GM12878 (cell line): ENCODE data around the gene ARHGAP22. TPM values are rescaled to one million over a fixed set of nuclear protein-coding genes. Genes with fewer than 3 reads are reported as not detected.
A peak's percentile ranks its signal among the peaks of the same experiment; 100 is the strongest.

Experiments
- BHLHE40 ChIP-seq, 2 experiments: fragments of 450-650 bp in 1 of 2; IDR thresholded peaks; 2 replicates each; pipeline ENCODE4 v1.6.1; 2011 to 2017; ENCODE audit warnings: low read depth in 2 of 2, borderline replicate concordance in 1 of 2, improper control_type of control experiment in 1 of 2, low read length in 1 of 2, mild to moderate bottlenecking in 1 of 2
- CBX3 ChIP-seq: fragments of 200-600 bp; sonication (generic); IDR thresholded peaks from 2 replicates; pipeline ENCODE4 v1.6.1; 2016; ENCODE audit warnings: low read depth, borderline replicate concordance
- CREB1 ChIP-seq: IDR thresholded peaks from 2 replicates; pipeline ENCODE4 v1.6.1; 2012; ENCODE audit warnings: low read depth, mild to moderate bottlenecking, inconsistent platforms
- DPF2 ChIP-seq: fragments of 450-650 bp; IDR thresholded peaks from 2 replicates; pipeline ENCODE4 v1.6.1; 2017; ENCODE audit warnings: mild to moderate bottlenecking
- EP300 ChIP-seq, 2 experiments: fragments of 150-350 bp in 1 of 2; IDR thresholded peaks; 2 replicates each; pipeline ENCODE4 v1.6.1; 2011 to 2012; ENCODE audit warnings: low read depth in 2 of 2, low read length in 2 of 2, borderline replicate concordance in 1 of 2, improper control_type of control experiment in 1 of 2, inconsistent platforms in 1 of 2; ENCODE audit not compliant: control insufficient read depth in 1 of 2
- FOS ChIP-seq: IDR thresholded peaks from 3 replicates; pipeline ENCODE4 v1.6.1; 2011; ENCODE audit warnings: borderline replicate concordance; ENCODE audit not compliant: insufficient read length; ENCODE audit errors: extremely low read depth
- IKZF1 ChIP-seq: fragments of 450-650 bp; conservative IDR thresholded peaks from 2 replicates; pipeline ENCODE4 v1.6.1; 2017; ENCODE audit warnings: antibody characterized with exemption, mild to moderate bottlenecking
- MEF2B ChIP-seq: fragments of 450-650 bp; IDR thresholded peaks from 2 replicates; pipeline ENCODE4 v1.6.1; 2018; ENCODE audit warnings: mild to moderate bottlenecking, moderate library complexity; ENCODE audit not compliant: partially characterized antibody, poor library complexity, severe bottlenecking
- NFXL1 ChIP-seq: fragments of 450-650 bp; IDR thresholded peaks from 2 replicates; pipeline ENCODE4 v1.6.1; 2017; ENCODE audit warnings: antibody characterized with exemption, mild to moderate bottlenecking, borderline replicate concordance
- NFYA ChIP-seq: IDR thresholded peaks from 2 replicates; pipeline ENCODE4 v1.6.1; 2011; ENCODE audit warnings: low read depth, mild to moderate bottlenecking, low read length, improper control_type of control experiment, borderline replicate concordance
- RELA ChIP-seq: fragments of 450-650 bp; IDR thresholded peaks from 2 replicates; pipeline ENCODE4 v1.8.0; 2014; ENCODE audit warnings: borderline replicate concordance; ENCODE audit not compliant: partially characterized antibody
- RFX5 ChIP-seq: IDR thresholded peaks from 2 replicates; pipeline ENCODE4 v1.6.1; 2011; ENCODE audit warnings: low read depth, low read length, improper control_type of control experiment
- SRF ChIP-seq, 2 experiments: IDR thresholded peaks; 2 replicates each; pipeline ENCODE4 v1.6.1; 2011; ENCODE audit warnings: low read depth in 2 of 2, low read length in 2 of 2, mild to moderate bottlenecking in 1 of 2, moderate library complexity in 1 of 2
- STAT1 ChIP-seq: fragments of 450-650 bp; conservative IDR thresholded peaks from 2 replicates; pipeline ENCODE4 v1.6.1; 2014; ENCODE audit warnings: antibody characterized with exemption, mild to moderate bottlenecking
- ZNF384 ChIP-seq: IDR thresholded peaks from 2 replicates; pipeline ENCODE4 v1.6.1; 2012; ENCODE audit warnings: low read depth, mild to moderate bottlenecking, low read length, improper control_type of control experiment, borderline replicate concordance
- ZSCAN29 ChIP-seq: fragments of 450-650 bp; IDR thresholded peaks from 2 replicates; pipeline ENCODE4 v1.6.1; 2017; ENCODE audit warnings: mild to moderate bottlenecking, moderate library complexity
- polyA plus RNA-seq, 11 experiments: library from polyadenylated mRNA; depleted of rRNA in 4 of 11; unstranded in 6 of 11; stranded (reverse) in 5 of 11; fragments of >200 nt; fragmentation: Nextera tagmentation in 4 of 11; fragmentation: Illumina TruSeq in 1 of 11; extraction: Ambion mirVana in 4 of 11; extraction: Trizol in 1 of 11; gene quantifications; 1 replicate in 1 of 11; 2 replicates in 10 of 11; pipeline versions ENCODE4 v1.2.1 to v1.2.3, GENCODE V29; 2011 to 2016; ENCODE audit warnings: inconsistent platforms in 2 of 11, missing spikeins in 2 of 11, low read depth in 1 of 11
- total RNA-seq, 4 experiments: library from RNA; depleted of rRNA in 3 of 4; stranded (reverse); fragments of >200 nt in 3 of 4; fragmentation: Illumina TruSeq in 1 of 4; extraction: Trizol in 1 of 4; gene quantifications; 2 replicates each; pipeline versions ENCODE4 v1.2.1 to v1.2.3, GENCODE V29; 2013 to 2021
- TF ChIP-seq, protein P1 (sequence below): fragments of 450-650 bp; IDR thresholded peaks from 2 replicates; pipeline ENCODE4 v1.6.1; 2017; ENCODE audit warnings: mild to moderate bottlenecking
- TF ChIP-seq, protein P2 (sequence below): fragments of 450-650 bp; IDR thresholded peaks from 2 replicates; pipeline ENCODE4 v1.6.1; 2017; ENCODE audit warnings: low read depth, mild to moderate bottlenecking, moderate library complexity
- TF ChIP-seq, protein P3 (sequence below): IDR thresholded peaks from 2 replicates; pipeline ENCODE4 v1.6.1; 2012; ENCODE audit warnings: improper control_type of control experiment, low read depth, low read length; ENCODE audit not compliant: insufficient replicate concordance

The ARHGAP22 gene
- total and polyA plus RNA-seq, 10 of the 15 experiments (the other 5 are each of a cell fraction or from before 2014, with no cell fraction given) = 0.07 to 0.61 (median 0.18) TPM; not detected in 5

DNA sequence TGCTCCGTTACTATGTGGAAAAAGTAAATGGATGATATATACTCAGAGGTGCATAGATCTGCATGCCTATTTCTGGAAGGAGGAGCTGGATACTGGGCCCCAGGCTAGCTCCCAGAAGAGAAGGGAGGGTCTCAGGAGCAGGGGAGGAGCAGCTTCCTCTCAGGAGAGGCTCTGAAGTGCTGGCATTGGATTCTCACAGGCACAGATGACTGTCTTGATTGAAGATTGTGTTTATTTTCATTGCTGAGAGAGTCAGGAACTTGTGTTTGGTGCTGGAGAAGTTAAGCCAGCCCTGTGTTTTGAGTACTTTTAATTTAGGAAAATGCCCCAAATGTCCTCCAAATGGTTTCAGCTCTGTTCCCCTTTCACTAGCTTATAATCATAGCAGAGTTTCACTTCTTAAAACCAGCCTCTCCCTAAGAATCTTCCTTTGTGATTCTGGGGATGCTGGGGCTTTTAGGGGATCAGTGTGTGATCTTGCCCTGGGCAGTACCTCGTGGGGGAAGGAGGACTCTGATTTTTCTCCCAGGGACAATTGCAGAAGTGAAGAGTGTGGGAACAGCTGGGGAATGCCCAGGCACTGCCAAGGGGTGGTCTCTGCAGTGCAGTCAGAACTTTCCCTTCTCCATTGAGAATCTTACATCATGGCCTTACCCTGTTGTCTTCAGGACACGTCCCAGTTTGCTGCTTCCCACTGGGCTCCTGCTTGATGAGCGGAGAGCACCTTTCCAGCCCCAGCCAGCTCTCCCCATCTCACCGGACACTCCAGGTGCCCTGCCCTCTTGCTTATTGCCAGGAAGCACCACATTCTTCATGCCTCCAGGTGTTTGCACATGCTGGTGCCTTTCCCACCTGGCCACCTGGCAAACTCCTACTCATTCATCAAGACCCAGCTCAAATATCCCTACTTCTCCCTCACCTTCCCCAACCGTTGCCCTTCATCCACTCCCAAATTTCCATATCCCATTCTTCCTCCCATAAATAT is 102.8 kb downstream of the ARHGAP22 start (continued):
- TF ChIP-seq, protein P1, sequence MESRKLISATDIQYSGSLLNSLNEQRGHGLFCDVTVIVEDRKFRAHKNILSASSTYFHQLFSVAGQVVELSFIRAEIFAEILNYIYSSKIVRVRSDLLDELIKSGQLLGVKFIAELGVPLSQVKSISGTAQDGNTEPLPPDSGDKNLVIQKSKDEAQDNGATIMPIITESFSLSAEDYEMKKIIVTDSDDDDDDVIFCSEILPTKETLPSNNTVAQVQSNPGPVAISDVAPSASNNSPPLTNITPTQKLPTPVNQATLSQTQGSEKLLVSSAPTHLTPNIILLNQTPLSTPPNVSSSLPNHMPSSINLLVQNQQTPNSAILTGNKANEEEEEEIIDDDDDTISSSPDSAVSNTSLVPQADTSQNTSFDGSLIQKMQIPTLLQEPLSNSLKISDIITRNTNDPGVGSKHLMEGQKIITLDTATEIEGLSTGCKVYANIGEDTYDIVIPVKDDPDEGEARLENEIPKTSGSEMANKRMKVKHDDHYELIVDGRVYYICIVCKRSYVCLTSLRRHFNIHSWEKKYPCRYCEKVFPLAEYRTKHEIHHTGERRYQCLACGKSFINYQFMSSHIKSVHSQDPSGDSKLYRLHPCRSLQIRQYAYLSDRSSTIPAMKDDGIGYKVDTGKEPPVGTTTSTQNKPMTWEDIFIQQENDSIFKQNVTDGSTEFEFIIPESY = no peak
- peak; percentile 78 for TF ChIP-seq IKZF1
- TF ChIP-seq STAT1 = no peak
- TF ChIP-seq EP300 (IDR thresholded peaks at IDR 0.05; ENCODE audit: borderline replicate concordance in 1 of 2, control insufficient read depth in 1 of 2, low read depth in 2 of 2, low read length in 2 of 2) = 0 out of 4 replicates have a peak, but pooled peaks of 1 of the 2 experiments have one; percentile 11
- no peak for TF ChIP-seq CREB1
- TF ChIP-seq ZSCAN29 = no peak
- TF ChIP-seq BHLHE40 (IDR thresholded peaks at IDR 0.05; ENCODE audit: borderline replicate concordance in 1 of 2, low read depth in 2 of 2, low read length in 1 of 2) = no peak
- TF ChIP-seq DPF2 = 0 out of 2 replicates have a peak, but pooled peaks have one; percentile 37
- no peak for TF ChIP-seq SRF (IDR thresholded peaks at IDR 0.05; ENCODE audit: low read depth in 2 of 2, low read length in 2 of 2)
- no peak for TF ChIP-seq RELA
- peak; percentile 33 for TF ChIP-seq MEF2B
- no peak for TF ChIP-seq CBX3
- TF ChIP-seq, protein P2, sequence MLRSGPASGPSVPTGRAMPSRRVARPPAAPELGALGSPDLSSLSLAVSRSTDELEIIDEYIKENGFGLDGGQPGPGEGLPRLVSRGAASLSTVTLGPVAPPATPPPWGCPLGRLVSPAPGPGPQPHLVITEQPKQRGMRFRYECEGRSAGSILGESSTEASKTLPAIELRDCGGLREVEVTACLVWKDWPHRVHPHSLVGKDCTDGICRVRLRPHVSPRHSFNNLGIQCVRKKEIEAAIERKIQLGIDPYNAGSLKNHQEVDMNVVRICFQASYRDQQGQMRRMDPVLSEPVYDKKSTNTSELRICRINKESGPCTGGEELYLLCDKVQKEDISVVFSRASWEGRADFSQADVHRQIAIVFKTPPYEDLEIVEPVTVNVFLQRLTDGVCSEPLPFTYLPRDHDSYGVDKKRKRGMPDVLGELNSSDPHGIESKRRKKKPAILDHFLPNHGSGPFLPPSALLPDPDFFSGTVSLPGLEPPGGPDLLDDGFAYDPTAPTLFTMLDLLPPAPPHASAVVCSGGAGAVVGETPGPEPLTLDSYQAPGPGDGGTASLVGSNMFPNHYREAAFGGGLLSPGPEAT = peak; percentile 48; the same call in 1 of the 2 replicates
- TF ChIP-seq NFXL1 = no peak
- no peak for TF ChIP-seq ZNF384
- TF ChIP-seq, protein P3, sequence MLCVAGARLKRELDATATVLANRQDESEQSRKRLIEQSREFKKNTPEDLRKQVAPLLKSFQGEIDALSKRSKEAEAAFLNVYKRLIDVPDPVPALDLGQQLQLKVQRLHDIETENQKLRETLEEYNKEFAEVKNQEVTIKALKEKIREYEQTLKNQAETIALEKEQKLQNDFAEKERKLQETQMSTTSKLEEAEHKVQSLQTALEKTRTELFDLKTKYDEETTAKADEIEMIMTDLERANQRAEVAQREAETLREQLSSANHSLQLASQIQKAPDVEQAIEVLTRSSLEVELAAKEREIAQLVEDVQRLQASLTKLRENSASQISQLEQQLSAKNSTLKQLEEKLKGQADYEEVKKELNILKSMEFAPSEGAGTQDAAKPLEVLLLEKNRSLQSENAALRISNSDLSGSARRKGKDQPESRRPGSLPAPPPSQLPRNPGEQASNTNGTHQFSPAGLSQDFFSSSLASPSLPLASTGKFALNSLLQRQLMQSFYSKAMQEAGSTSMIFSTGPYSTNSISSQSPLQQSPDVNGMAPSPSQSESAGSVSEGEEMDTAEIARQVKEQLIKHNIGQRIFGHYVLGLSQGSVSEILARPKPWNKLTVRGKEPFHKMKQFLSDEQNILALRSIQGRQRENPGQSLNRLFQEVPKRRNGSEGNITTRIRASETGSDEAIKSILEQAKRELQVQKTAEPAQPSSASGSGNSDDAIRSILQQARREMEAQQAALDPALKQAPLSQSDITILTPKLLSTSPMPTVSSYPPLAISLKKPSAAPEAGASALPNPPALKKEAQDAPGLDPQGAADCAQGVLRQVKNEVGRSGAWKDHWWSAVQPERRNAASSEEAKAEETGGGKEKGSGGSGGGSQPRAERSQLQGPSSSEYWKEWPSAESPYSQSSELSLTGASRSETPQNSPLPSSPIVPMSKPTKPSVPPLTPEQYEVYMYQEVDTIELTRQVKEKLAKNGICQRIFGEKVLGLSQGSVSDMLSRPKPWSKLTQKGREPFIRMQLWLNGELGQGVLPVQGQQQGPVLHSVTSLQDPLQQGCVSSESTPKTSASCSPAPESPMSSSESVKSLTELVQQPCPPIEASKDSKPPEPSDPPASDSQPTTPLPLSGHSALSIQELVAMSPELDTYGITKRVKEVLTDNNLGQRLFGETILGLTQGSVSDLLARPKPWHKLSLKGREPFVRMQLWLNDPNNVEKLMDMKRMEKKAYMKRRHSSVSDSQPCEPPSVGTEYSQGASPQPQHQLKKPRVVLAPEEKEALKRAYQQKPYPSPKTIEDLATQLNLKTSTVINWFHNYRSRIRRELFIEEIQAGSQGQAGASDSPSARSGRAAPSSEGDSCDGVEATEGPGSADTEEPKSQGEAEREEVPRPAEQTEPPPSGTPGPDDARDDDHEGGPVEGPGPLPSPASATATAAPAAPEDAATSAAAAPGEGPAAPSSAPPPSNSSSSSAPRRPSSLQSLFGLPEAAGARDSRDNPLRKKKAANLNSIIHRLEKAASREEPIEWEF = peak; percentile 15
- no peak for TF ChIP-seq FOS
- TF ChIP-seq NFYA = no peak
- no peak for TF ChIP-seq RFX5
